ENCODE results near the gene C12orf76.

GRCh38 chr12:110002676-110003515 is 45.4 kb downstream of the C12orf76 start:
- TF ChIP-seq NFIC (IDR thresholded peaks at IDR 0.05; ENCODE audit: low read length) = no peak
- TF ChIP-seq ZBTB44 (CRISPR knock-in tag; IDR thresholded peaks at IDR 0.05) = no peak
- no peak for TF ChIP-seq ZNF407 (CRISPR knock-in tag; IDR thresholded peaks at IDR 0.05; ENCODE audit: not compliant biosample characterization)
- no peak for TF ChIP-seq USF2 (IDR thresholded peaks at IDR 0.05; ENCODE audit: low read depth, low read length)
- no peak for TF ChIP-seq USF2 (CRISPR knock-in tag; IDR thresholded peaks at IDR 0.05; ENCODE audit: borderline replicate concordance)
- no peak for TF ChIP-seq ZBTB40 (IDR thresholded peaks at IDR 0.05)
- TF ChIP-seq ZBTB40 (CRISPR knock-in tag; IDR thresholded peaks at IDR 0.05) = no peak
- TF ChIP-seq EZH2 (conservative IDR thresholded peaks at IDR 0.05; ENCODE audit: low read depth, low read length) = no peak
- no peak for TF ChIP-seq TFE3 (CRISPR knock-in tag; IDR thresholded peaks at IDR 0.05)

Measured in HepG2 (cell line).